ENCODE results near the gene BPIFB6. TPM values are rescaled to one million over a fixed set of nuclear protein-coding genes. Genes with fewer than 3 reads are reported as not detected.

The BPIFB6 gene
- total and polyA plus RNA-seq, 2 of the 4 experiments (the other 2 are of a cell fraction): not detected

GRCh38 chr20:33091147-33091546 lies 59.7 kb downstream of the BPIFB6 start:
- in situ Hi-C loops (cut with MboI; ENCODE audit: low sequenced_read_pairs) (no loop called here), intact Hi-C loops (cut with micrococcal nuclease) (no loop called here), dilution Hi-C loops (cut with HindIII; ENCODE audit: low sequenced_read_pairs, unreplicated experiment) (no loop called here)
- Histone ChIP-seq H3K9me3 (ENCODE audit: control insufficient read depth, insufficient read depth, low read length) (no peaks in the 10 kb centered on the region), H2AK5ac (ENCODE audit: low read depth, low read length) (no peak overlapping the region), H2BK120ac (ENCODE audit: low read depth, low read length) (no peak overlapping the region), H2BK20ac (ENCODE audit: low read depth, low read length) (no peak overlapping the region), H3K14ac (replicated peaks; ENCODE audit: low read depth, low read length) (no peak overlapping the region), H3K9me1 (ENCODE audit: insufficient read depth, low read length) (no peaks in the 10 kb centered on the region), H2BK15ac (ENCODE audit: low read depth, low read length) (no peak overlapping the region), H3K27me3 (ENCODE audit: control insufficient read depth, insufficient read depth, low read length) (no peaks in the 10 kb centered on the region; the same call in none of the 2 replicates), H4K20me1 (ENCODE audit: insufficient read depth, low read length) (no peaks in the 10 kb centered on the region), H3K4me1 (ENCODE audit: control insufficient read depth, insufficient read depth, low read length) (no peaks in the 10 kb centered on the region), H2AK9ac (replicated peaks; ENCODE audit: low read depth, low read length, poor library complexity) (no peak overlapping the region), H3K4ac (ENCODE audit: low read depth, low read length) (no peak overlapping the region), H4K91ac (ENCODE audit: insufficient read depth, low read depth, low read length) (no peak overlapping the region), H4K8ac (ENCODE audit: low read depth in 2 of 2, low read length in 2 of 2) (no peak overlapping the region), H3K36me3 (ENCODE audit: control insufficient read depth, insufficient read depth, low read length) (no peaks in the 10 kb centered on the region), H3K4me3 (ENCODE audit: insufficient read depth, low read depth, low read length) (no peak overlapping the region), H2AFZ (replicated peaks; ENCODE audit: low read length, poor library complexity) (peak overlapping the region; percentile 51), H3K9ac (ENCODE audit: low read depth, low read length) (no peak overlapping the region), H3K56ac (ENCODE audit: extremely low read depth, insufficient read depth, low read length) (no peak overlapping the region), H3K27ac (ENCODE audit: insufficient read depth, low read length) (no peak overlapping the region), H3K4me2 (ENCODE audit: low read depth, low read length) (no peak overlapping the region), H4K5ac (ENCODE audit: low read depth, low read length) (no peak overlapping the region), H3K79me1 (ENCODE audit: low read depth in 1 of 2, low read length in 2 of 2) (no peaks in the 10 kb centered on the region), H2BK5ac (ENCODE audit: low read depth, low read length, poor library complexity, severe bottlenecking) (no peak overlapping the region), H3K23ac (ENCODE audit: low read depth, low read length) (no peak overlapping the region), H3K18ac (ENCODE audit: low read depth, low read length) (no peak overlapping the region)
- no peak for DNase-seq
- TF ChIP-seq POLR2A (IDR thresholded peaks at IDR 0.05; ENCODE audit: low read depth, low read length): no peak
- TF ChIP-seq, protein P1, sequence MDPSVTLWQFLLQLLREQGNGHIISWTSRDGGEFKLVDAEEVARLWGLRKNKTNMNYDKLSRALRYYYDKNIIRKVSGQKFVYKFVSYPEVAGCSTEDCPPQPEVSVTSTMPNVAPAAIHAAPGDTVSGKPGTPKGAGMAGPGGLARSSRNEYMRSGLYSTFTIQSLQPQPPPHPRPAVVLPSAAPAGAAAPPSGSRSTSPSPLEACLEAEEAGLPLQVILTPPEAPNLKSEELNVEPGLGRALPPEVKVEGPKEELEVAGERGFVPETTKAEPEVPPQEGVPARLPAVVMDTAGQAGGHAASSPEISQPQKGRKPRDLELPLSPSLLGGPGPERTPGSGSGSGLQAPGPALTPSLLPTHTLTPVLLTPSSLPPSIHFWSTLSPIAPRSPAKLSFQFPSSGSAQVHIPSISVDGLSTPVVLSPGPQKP (IDR thresholded peaks at IDR 0.05; ENCODE audit: borderline replicate concordance, low read depth, low read length): no peak
- no peak for TF ChIP-seq NFE2L2 (IDR thresholded peaks at IDR 0.05; ENCODE audit: low read depth, low read length)
- TF ChIP-seq, protein P2, sequence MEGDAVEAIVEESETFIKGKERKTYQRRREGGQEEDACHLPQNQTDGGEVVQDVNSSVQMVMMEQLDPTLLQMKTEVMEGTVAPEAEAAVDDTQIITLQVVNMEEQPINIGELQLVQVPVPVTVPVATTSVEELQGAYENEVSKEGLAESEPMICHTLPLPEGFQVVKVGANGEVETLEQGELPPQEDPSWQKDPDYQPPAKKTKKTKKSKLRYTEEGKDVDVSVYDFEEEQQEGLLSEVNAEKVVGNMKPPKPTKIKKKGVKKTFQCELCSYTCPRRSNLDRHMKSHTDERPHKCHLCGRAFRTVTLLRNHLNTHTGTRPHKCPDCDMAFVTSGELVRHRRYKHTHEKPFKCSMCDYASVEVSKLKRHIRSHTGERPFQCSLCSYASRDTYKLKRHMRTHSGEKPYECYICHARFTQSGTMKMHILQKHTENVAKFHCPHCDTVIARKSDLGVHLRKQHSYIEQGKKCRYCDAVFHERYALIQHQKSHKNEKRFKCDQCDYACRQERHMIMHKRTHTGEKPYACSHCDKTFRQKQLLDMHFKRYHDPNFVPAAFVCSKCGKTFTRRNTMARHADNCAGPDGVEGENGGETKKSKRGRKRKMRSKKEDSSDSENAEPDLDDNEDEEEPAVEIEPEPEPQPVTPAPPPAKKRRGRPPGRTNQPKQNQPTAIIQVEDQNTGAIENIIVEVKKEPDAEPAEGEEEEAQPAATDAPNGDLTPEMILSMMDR (conservative IDR thresholded peaks at IDR 0.05; ENCODE audit: low read depth, low read length): no peak
- no peak for TF ChIP-seq BHLHE40 (IDR thresholded peaks at IDR 0.05; ENCODE audit: low read depth, low read length)
- no peak for TF ChIP-seq RCOR1 (IDR thresholded peaks at IDR 0.05; ENCODE audit: insufficient replicate concordance, low read length)
- TF ChIP-seq RAD21 (IDR thresholded peaks at IDR 0.05; ENCODE audit: low read length): no peak
- TF ChIP-seq, protein P3, sequence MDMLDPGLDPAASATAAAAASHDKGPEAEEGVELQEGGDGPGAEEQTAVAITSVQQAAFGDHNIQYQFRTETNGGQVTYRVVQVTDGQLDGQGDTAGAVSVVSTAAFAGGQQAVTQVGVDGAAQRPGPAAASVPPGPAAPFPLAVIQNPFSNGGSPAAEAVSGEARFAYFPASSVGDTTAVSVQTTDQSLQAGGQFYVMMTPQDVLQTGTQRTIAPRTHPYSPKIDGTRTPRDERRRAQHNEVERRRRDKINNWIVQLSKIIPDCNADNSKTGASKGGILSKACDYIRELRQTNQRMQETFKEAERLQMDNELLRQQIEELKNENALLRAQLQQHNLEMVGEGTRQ (IDR thresholded peaks at IDR 0.05; ENCODE audit: low read depth, low read length): no peak
- TF ChIP-seq MAZ (IDR thresholded peaks at IDR 0.05; ENCODE audit: borderline replicate concordance, low read depth, low read length): no peak
- TF ChIP-seq RFX5 (IDR thresholded peaks at IDR 0.05; ENCODE audit: low read depth, low read length): no peak
- no peak for TF ChIP-seq MXI1 (IDR thresholded peaks at IDR 0.05; ENCODE audit: borderline replicate concordance, low read depth, low read length)
- no peak for TF ChIP-seq SMC3 (IDR thresholded peaks at IDR 0.05; ENCODE audit: low read depth, low read length)
- no peak for TF ChIP-seq FOS (IDR thresholded peaks at IDR 0.05; ENCODE audit: low read depth, low read length)
- TF ChIP-seq CHD1 (IDR thresholded peaks at IDR 0.05; ENCODE audit: low read depth, low read length): no peak
- no peak for TF ChIP-seq MAFK (IDR thresholded peaks at IDR 0.05; ENCODE audit: low read depth, low read length)
- TF ChIP-seq CEBPB (IDR thresholded peaks at IDR 0.05; ENCODE audit: low read depth, low read length): no peak
- ChIA-PET POLR2A (ENCODE audit: unreplicated experiment) (no interaction called here), CTCF (no interaction called here)
- no TSS peak for BruUV-seq (replicated peaks)
- ATAC-seq (ENCODE audit: low read depth): no peak
- 38% methylated on average over 1 of the region's 3 CpGs; no CpG with 5 or more reads in 1 of the 2 experiments for WGBS, 2 experiments (ENCODE audit: extremely low coverage in 2 of 2, insufficient read length in 1 of 2)

Data from IMR-90 (cell line).